ENCODE measurements around the gene ACVR1.

Gene ACVR1

DNA sequence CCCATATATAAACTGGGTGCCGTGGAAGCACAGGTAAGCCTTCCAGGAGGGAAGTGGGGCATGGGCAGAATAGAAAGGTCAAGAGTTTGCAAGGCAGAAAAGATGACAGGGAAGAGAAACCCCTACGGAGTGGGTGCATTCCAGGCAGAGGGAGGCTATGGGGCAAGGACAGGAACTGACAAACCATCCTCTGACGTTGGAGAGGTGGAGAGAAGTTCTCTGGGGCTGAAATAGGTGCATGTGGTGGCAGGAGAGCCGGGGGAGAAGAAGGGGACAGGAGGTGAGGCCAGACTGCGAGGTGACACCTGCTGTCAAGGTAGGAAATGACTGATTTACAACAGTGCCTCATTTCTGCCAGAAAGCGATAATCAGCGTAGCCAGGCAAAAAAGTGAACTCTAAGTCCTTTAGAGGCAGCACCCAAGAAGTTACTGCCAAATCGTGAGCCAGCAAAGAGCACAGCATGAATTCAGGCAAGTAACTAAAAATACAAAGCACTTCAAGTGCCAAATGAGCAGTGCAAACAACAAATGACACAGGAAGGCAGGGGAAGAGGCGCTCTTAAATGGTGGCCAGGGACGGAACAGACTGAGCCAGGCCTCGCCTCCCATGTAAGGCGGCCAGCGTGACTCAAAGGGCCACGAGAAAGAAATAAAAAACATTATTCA, 134.2 kb downstream of the ACVR1 start:
- H3K27ac ChIP-seq, result no peak overlapping the region
- TF ChIP-seq, protein P1, sequence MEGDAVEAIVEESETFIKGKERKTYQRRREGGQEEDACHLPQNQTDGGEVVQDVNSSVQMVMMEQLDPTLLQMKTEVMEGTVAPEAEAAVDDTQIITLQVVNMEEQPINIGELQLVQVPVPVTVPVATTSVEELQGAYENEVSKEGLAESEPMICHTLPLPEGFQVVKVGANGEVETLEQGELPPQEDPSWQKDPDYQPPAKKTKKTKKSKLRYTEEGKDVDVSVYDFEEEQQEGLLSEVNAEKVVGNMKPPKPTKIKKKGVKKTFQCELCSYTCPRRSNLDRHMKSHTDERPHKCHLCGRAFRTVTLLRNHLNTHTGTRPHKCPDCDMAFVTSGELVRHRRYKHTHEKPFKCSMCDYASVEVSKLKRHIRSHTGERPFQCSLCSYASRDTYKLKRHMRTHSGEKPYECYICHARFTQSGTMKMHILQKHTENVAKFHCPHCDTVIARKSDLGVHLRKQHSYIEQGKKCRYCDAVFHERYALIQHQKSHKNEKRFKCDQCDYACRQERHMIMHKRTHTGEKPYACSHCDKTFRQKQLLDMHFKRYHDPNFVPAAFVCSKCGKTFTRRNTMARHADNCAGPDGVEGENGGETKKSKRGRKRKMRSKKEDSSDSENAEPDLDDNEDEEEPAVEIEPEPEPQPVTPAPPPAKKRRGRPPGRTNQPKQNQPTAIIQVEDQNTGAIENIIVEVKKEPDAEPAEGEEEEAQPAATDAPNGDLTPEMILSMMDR (IDR thresholded peaks at IDR 0.05), result no peak
- no peak for TF ChIP-seq ZFX (IDR thresholded peaks at IDR 0.05; ENCODE audit: borderline replicate concordance)

DNA sequence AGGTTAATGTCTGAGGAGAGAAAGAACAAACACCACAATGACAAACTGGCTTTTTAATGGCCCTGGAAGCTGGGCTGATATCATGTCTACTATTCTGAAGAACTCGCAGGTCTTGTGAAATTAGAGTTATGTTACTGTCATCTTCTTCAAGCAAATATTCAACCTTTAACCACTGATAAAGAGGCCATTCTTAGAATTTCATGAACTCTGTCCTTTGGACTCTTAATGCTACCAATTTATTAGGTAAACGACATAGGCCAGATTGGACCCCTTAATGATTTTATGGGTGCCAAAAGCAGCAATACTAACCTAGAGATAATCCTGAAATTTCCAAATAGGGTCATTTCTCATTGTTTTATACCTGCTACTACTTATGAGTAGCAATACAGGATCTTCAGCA, 138.5 kb downstream of the ACVR1 start:
- no peak for TF ChIP-seq ZFX (IDR thresholded peaks at IDR 0.05; ENCODE audit: borderline replicate concordance)
- TF ChIP-seq, protein P1 (IDR thresholded peaks at IDR 0.05), result no peak

DNA sequence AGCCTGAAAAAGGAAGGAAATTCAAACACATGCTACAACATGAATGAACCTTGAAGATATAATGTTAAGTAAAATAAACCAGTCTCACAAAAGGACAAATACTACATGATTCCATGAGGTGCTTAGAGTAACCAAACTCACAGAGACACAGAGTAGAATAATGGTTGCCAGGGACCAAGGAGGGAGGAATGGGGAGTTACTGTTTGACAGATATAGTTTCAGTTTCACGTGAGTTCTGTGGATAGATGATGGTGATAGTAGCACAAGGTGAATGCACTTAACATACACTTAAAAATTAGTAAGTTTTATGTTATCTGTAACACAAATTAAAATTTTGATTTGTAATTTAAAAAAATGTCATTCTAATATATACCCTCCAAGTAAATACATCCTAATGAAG, 140.6 kb downstream of the ACVR1 start:
- TF ChIP-seq, protein P1 (IDR thresholded peaks at IDR 0.05), result no peak
- TF ChIP-seq ZFX (IDR thresholded peaks at IDR 0.05; ENCODE audit: borderline replicate concordance), result no peak
- no peak overlapping the region for H3K27ac ChIP-seq

More for the DNA sequence above, 138.5 kb downstream of the ACVR1 start:
- H3K27ac ChIP-seq, result no peak overlapping the region

DNA sequence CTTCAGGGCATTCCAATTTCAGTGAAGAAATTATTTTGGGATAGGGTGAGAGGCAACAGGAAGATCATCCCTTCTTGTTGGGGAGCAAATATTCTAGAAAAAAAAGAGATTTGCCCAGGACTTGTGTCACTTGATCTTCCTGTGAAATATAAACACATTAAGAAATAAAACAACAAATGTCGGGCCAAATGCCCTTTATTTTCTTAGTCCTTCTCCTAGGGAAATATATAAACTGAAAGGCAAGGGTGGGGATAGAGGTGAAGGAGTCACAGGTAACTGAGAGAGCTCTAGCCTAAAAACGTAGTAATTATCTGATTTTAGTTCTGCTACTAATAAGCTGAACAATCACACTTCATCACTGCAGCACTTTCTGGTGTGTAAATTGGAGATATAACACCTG, 142.9 kb downstream of the ACVR1 start:
- no peak for TF ChIP-seq ZFX (IDR thresholded peaks at IDR 0.05; ENCODE audit: borderline replicate concordance)
- TF ChIP-seq, protein P1 (IDR thresholded peaks at IDR 0.05), result no peak
- no peak overlapping the region for H3K27ac ChIP-seq

DNA sequence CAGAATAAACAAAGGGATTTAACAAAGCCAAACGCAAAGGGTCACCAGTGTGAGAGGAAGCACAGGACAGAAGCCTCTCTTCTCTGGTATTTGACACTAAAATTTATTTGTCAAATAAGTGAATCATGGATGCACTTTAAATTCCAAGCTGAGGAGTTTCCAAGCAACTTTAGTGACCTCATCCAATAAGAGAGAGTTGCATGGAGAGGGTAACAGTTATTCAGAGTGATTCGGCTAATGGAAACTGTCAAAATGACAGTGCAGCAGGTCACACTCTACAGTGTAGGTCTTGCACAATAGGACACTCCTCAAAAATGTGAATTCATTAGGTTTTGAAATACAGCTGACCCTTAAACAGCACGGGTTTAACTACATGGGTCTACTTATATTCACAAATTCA, 143.5 kb downstream of the ACVR1 start:
- H3K27ac ChIP-seq, result no peak overlapping the region
- TF ChIP-seq, protein P1 (IDR thresholded peaks at IDR 0.05), result no peak
- TF ChIP-seq ZFX (IDR thresholded peaks at IDR 0.05; ENCODE audit: borderline replicate concordance), result no peak

DNA sequence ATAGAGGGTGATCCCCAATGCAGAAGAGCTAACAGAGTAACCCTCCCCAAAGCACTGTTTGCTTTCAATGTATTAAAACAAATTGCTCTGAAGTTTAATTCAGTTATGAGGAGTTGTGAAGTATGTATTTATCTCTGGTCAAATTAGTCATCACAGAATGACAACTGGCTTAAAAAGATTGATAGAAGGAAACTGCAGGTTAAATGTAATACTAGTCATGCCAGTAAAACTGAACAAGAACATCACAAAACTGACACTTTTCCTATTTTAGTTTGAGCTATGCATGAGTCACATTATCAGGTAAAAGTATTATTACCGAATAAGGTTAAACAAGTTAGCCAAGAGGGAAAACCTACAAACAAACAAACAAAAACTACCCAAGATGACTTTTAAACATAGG, 148.4 kb downstream of the ACVR1 start:
- H3K27ac ChIP-seq, result no peak overlapping the region
- TF ChIP-seq, protein P1 (IDR thresholded peaks at IDR 0.05), result no peak
- TF ChIP-seq ZFX (IDR thresholded peaks at IDR 0.05; ENCODE audit: borderline replicate concordance), result no peak

DNA sequence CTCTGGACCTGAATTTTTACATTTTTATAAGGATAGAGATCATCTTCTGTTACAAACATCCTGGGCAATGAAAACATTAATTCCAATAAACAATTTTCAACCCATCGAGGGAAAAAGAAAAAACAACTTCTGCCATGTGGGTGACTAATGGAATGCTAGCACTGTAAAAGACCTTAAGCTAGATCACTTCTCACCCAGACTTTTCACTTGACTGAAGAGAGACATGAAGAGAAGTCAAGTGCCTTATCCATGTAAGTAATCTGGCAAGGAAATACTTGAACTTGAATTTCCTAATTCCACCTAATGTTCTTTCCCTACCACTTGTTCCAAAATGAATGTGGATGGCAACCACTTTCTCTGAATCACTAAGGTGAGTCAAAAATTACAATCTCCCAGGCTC, 149.2 kb downstream of the ACVR1 start:
- no peak overlapping the region for H3K27ac ChIP-seq
- TF ChIP-seq, protein P1 (IDR thresholded peaks at IDR 0.05), result no peak
- TF ChIP-seq ZFX (IDR thresholded peaks at IDR 0.05; ENCODE audit: borderline replicate concordance), result no peak

Measured in 22Rv1 (cell line).